ENCODE data around the gene TAS2R41. TPM values are rescaled to one million over a fixed set of nuclear protein-coding genes. Genes with fewer than 3 reads are reported as not detected.

The TAS2R41 gene
- total RNA-seq, 4 donors from 2014 or later: not detected

GRCh38 chr7:143451122-143451521 lies 26.6 kb upstream of the TAS2R41 start:
- Histone ChIP-seq H3K27ac (no peak overlapping the region), H3K27me3 (peaks cover 0 to 3% of the 10 kb centered on the region in 2 donors), H3K36me3 (no peaks in the 10 kb centered on the region), H3K4me3 (no peak overlapping the region), H3K4me1 (no peaks in the 10 kb centered on the region), H3K9me3 (no peaks in the 10 kb centered on the region)
- DNase-seq (ENCODE audit: low spot score in 2 of 2): no peak
- TF ChIP-seq, protein P1, sequence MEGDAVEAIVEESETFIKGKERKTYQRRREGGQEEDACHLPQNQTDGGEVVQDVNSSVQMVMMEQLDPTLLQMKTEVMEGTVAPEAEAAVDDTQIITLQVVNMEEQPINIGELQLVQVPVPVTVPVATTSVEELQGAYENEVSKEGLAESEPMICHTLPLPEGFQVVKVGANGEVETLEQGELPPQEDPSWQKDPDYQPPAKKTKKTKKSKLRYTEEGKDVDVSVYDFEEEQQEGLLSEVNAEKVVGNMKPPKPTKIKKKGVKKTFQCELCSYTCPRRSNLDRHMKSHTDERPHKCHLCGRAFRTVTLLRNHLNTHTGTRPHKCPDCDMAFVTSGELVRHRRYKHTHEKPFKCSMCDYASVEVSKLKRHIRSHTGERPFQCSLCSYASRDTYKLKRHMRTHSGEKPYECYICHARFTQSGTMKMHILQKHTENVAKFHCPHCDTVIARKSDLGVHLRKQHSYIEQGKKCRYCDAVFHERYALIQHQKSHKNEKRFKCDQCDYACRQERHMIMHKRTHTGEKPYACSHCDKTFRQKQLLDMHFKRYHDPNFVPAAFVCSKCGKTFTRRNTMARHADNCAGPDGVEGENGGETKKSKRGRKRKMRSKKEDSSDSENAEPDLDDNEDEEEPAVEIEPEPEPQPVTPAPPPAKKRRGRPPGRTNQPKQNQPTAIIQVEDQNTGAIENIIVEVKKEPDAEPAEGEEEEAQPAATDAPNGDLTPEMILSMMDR (IDR thresholded peaks at IDR 0.05): no peak
- TF ChIP-seq POLR2A (IDR thresholded peaks at IDR 0.05): no peak
- no peak for TF ChIP-seq EP300 (IDR thresholded peaks at IDR 0.05)

DNA sequence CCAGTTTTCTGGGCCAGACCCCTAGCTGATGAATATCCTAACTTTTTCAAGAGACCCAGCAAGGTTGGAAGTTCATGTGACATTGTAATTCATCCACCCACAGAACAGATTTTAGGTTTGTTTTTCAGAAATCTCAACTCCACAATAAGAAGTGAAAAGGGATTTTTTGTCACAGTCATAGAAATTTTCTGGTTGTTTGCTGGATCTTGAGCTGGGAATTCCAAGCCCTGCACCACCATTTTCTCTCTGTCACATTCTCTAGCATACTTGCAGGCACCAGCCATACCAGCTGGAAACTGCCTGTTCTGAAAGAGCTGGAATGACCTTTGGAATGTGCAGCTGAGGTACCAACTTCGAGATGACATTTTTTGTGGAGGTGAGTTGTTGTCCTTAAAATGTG lies 25.9 kb upstream of the TAS2R41 start:
- peaks cover 0 to 3% of the 10 kb centered on the region in 2 donors for H3K27me3 ChIP-seq
- H3K36me3 ChIP-seq: no peaks in the 10 kb centered on the region
- no peaks in the 10 kb centered on the region for H3K9me3 ChIP-seq
- no peak for TF ChIP-seq POLR2A (IDR thresholded peaks at IDR 0.05)
- TF ChIP-seq, protein P1 (IDR thresholded peaks at IDR 0.05): no peak
- no peak for TF ChIP-seq EP300 (IDR thresholded peaks at IDR 0.05)
- H3K4me1 ChIP-seq: no peaks in the 10 kb centered on the region
- 85 to 88% methylated on average over 1 of the region's 1 CpG for WGBS, 2 donors
- DNase-seq (ENCODE audit: low spot score in 2 of 2): no peak
- no peak overlapping the region for H3K4me3 ChIP-seq
- no peak overlapping the region for H3K27ac ChIP-seq

- H3K4me1 ChIP-seq: no peaks in the 10 kb centered on the region
- H3K9me3 ChIP-seq: no peaks in the 10 kb centered on the region
- H3K36me3 ChIP-seq: no peaks in the 10 kb centered on the region
- DNase-seq (ENCODE audit: low spot score in 2 of 2): no peak
- peaks cover 0 to 3% of the 10 kb centered on the region in 2 donors for H3K27me3 ChIP-seq
- H3K27ac ChIP-seq: no peak overlapping the region
- TF ChIP-seq EP300 (IDR thresholded peaks at IDR 0.05) (no peak), POLR2A (IDR thresholded peaks at IDR 0.05) (no peak)
- TF ChIP-seq, protein P1 (IDR thresholded peaks at IDR 0.05): no peak
- no peak overlapping the region for H3K4me3 ChIP-seq
- WGBS, 2 donors: 80 to 85% methylated on average over 2 of the region's 2 CpGs
Measured at GRCh38 chr7:143452495-143452894, 25.2 kb upstream of the TAS2R41 start.

- H3K36me3 ChIP-seq: no peaks in the 10 kb centered on the region
- no peaks in the 10 kb centered on the region for H3K4me1 ChIP-seq
- TF ChIP-seq EP300 (IDR thresholded peaks at IDR 0.05) (no peak), POLR2A (IDR thresholded peaks at IDR 0.05) (no peak)
- H3K27me3 ChIP-seq: no peaks in the 10 kb centered on the region
- no peaks in the 10 kb centered on the region for H3K9me3 ChIP-seq
- no peak overlapping the region for H3K27ac ChIP-seq
- no peak overlapping the region for H3K4me3 ChIP-seq
- 57 to 70% methylated on average over 1 of the region's 1 CpG for WGBS, 2 donors
- DNase-seq (ENCODE audit: low spot score in 2 of 2): no peak
Measured at GRCh38 chr7:143454091-143454680, 23.5 kb upstream of the TAS2R41 start.

- WGBS, 2 donors: 83 to 90% methylated on average over 2 of the region's 2 CpGs
Measured at GRCh38 chr7:143455491-143455890, 22.2 kb upstream of the TAS2R41 start.

More at GRCh38 chr7:143455491-143455890, 22.2 kb upstream of the TAS2R41 start:
- H3K36me3 ChIP-seq: no peaks in the 10 kb centered on the region
- DNase-seq (ENCODE audit: low spot score in 2 of 2): no peak
- no peaks in the 10 kb centered on the region for H3K9me3 ChIP-seq
- no peak overlapping the region for H3K4me3 ChIP-seq
- no peak for TF ChIP-seq EP300 (IDR thresholded peaks at IDR 0.05)
- TF ChIP-seq, protein P1 (IDR thresholded peaks at IDR 0.05): no peak
- TF ChIP-seq POLR2A (IDR thresholded peaks at IDR 0.05): no peak
- no peaks in the 10 kb centered on the region for H3K27me3 ChIP-seq
- H3K27ac ChIP-seq: no peak overlapping the region
- no peaks in the 10 kb centered on the region for H3K4me1 ChIP-seq
